Lung (tissue), 12 donors: ENCODE results near the gene CNN3. TPM values are rescaled to one million over a fixed set of nuclear protein-coding genes. Genes with fewer than 3 reads are reported as not detected.

Experiments
- ATAC-seq: fragments of 200-7000 bp; cut with Tn5 transposase; one replicate; pipeline ENCODE4 v1.9.1; 2020; ENCODE audit warnings: moderate number of reproducible peaks; ENCODE audit not compliant: insufficient read depth, low FRiP score
- DNase-seq, 3 donors: peaks; one replicate each; pipeline ENCODE4 v3.0.0-alpha.2; 2013 to 2017
- H3K27ac ChIP-seq, 2 donors: one replicate each; pipeline ENCODE4 v1.5.1; 2013; ENCODE audit warnings: mild to moderate bottlenecking in 2 of 2, moderate library complexity in 2 of 2, control low read depth in 1 of 2, inconsistent platforms in 1 of 2, low read depth in 1 of 2, low read length in 1 of 2
- H3K27me3 ChIP-seq, 3 donors: one replicate each; pipeline ENCODE4 v1.5.1; 2013; ENCODE audit warnings: low read length in 2 of 3; ENCODE audit not compliant: control insufficient read depth in 3 of 3, insufficient read depth in 3 of 3
- H3K36me3 ChIP-seq, 4 donors: one replicate each; pipeline ENCODE4 v1.5.1; 2013; ENCODE audit warnings: low read length in 4 of 4, mild to moderate bottlenecking in 1 of 4, moderate library complexity in 1 of 4; ENCODE audit not compliant: control insufficient read depth in 4 of 4, insufficient read depth in 4 of 4
- H3K4me1 ChIP-seq, 5 donors: one replicate each; pipeline ENCODE4 v1.5.1; 2013; ENCODE audit warnings: low read length in 5 of 5, mild to moderate bottlenecking in 2 of 5, moderate library complexity in 1 of 5; ENCODE audit not compliant: control insufficient read depth in 5 of 5, insufficient read depth in 5 of 5
- H3K4me3 ChIP-seq: one replicate; pipeline ENCODE4 v1.5.1; 2013; ENCODE audit warnings: mild to moderate bottlenecking, control low read depth, moderate library complexity
- H3K9ac ChIP-seq, 2 donors: one replicate each; pipeline ENCODE4 v1.5.1; 2013; ENCODE audit warnings: low read length in 2 of 2, control low read depth in 1 of 2; ENCODE audit not compliant: insufficient read depth in 1 of 2
- H3K9me3 ChIP-seq, 4 donors: one replicate each; pipeline ENCODE4 v1.5.1; 2013; ENCODE audit warnings: low read length in 3 of 4, mild to moderate bottlenecking in 1 of 4, moderate library complexity in 1 of 4; ENCODE audit not compliant: control insufficient read depth in 4 of 4, insufficient read depth in 3 of 4
- CTCF ChIP-seq: IDR thresholded peaks from 2 replicates; pipeline ENCODE4 v1.5.1; 2012; ENCODE audit warnings: mild to moderate bottlenecking; ENCODE audit errors: control extremely low read depth, extremely low read depth
- WGBS, 2 donors: extraction: QIAGEN DNeasy Blood & Tissue Kit; methylation state at CpG; one replicate each; pipeline ENCODE4 v1.1.7; 2013; 5-methylcytosine and 5-hydroxymethylcytosine counted together
- polyA plus RNA-seq, 2 donors: library from polyadenylated mRNA; stranded (reverse); fragments of 200-250 nt; gene quantifications; one replicate each; pipeline ENCODE4 v1.2.1, GENCODE V29; 2013
- total RNA-seq, 2 donors: library from RNA; depleted of rRNA in 1 of 2; stranded (reverse); fragments of >200 nt in 1 of 2; gene quantifications; one replicate each; pipeline ENCODE4 v1.2.1, GENCODE V29; 2014 to 2021
- donor health status: control.
- donor health status: control.
- donor health status: Bipolar disorder and iron deficiency.
- donor health status: healthy.
- donor health status: DM: yes; HTN: yes; CAD: no.

The CNN3 gene
- total and polyA plus RNA-seq, 4 donors: 79.9 to 265 (median 182) TPM

DNA sequence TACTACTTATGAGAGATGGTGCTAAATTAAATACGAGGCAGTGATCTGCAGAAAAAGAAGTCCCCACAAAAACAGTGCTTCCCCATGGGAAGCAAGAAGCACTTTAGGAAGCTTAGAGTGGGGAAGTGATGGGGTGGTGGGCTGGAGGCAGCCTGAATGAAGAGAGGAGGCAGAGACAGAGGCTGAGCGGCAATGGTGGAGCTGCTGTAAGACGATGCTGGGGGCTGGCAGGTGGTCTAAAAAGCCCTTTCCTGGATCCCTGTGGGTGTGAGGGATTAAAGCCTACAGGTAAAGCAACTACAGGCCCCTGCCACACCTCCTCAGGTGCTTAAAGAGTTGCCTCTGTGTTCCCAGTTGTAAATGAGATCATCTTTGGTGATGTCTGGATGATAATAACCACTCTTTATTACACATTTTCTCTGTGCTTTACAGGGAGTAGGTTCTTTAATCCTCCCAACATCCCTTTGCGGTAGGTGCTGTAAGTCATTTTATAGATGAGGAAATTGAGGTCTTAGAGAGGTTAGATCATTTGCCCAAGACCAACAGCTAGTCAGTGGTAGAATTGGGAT lies 39.2 kb downstream of the CNN3 start:
- Histone ChIP-seq H3K27me3 (no peaks in the 10 kb centered on the region), H3K9ac (no peak overlapping the region), H3K9me3 (no peaks in the 10 kb centered on the region), H3K4me3 (no peak overlapping the region), H3K4me1 (peaks cover 0 to 19% (median 10%) of the 10 kb centered on the region in 5 donors), H3K36me3 (peaks cover 0 to 5% (median 1%) of the 10 kb centered on the region in 4 donors), H3K27ac (no peak overlapping the region)
- no peak for DNase-seq
- 79 to 89% methylated on average over 4 of the region's 4 CpGs for WGBS, 2 donors
- ATAC-seq: no peak
- TF ChIP-seq CTCF: no peak

DNA sequence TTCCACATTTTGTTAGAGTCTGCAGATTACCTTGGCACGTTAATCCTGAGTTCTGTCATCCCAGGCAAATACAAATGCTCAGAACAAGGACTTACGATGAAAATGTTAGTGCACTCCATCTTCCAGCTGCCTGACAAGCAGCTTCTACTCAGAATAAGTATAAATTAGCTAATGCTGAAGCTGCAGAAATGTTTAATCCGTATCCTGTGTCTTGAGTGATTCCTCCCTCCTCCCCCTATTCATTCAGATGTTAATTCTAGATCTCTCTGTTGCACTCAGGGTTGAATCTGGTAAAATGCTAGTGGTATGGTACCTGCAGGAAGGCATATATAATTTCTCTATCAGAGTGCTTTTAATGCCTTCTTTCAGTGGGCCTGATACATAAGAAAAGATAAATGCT lies 39.8 kb downstream of the CNN3 start:
- DNase-seq (no peak), ATAC-seq (no peak)
- Histone ChIP-seq H3K9ac (no peak overlapping the region), H3K27ac (no peak overlapping the region), H3K4me1 (peaks cover 0 to 17% (median 10%) of the 10 kb centered on the region in 5 donors), H3K4me3 (no peak overlapping the region), H3K9me3 (no peaks in the 10 kb centered on the region), H3K36me3 (peaks cover 0 to 2% (median 0%) of the 10 kb centered on the region in 4 donors), H3K27me3 (no peaks in the 10 kb centered on the region)
- 84 to 88% methylated on average over 3 of the region's 3 CpGs for WGBS, 2 donors
- no peak for TF ChIP-seq CTCF

GRCh38 chr1:94886361-94886760 lies 40.5 kb downstream of the CNN3 start:
- ATAC-seq (no peak), DNase-seq (no peak)
- Histone ChIP-seq H3K27ac (no peak overlapping the region), H3K9ac (no peak overlapping the region), H3K4me1 (peaks cover 0 to 17% (median 10%) of the 10 kb centered on the region in 5 donors), H3K4me3 (no peak overlapping the region), H3K9me3 (no peaks in the 10 kb centered on the region), H3K36me3 (no peaks in the 10 kb centered on the region), H3K27me3 (no peaks in the 10 kb centered on the region)
- WGBS, 2 donors: 75 to 84% methylated on average over 5 of the region's 5 CpGs
- TF ChIP-seq CTCF: no peak

DNA sequence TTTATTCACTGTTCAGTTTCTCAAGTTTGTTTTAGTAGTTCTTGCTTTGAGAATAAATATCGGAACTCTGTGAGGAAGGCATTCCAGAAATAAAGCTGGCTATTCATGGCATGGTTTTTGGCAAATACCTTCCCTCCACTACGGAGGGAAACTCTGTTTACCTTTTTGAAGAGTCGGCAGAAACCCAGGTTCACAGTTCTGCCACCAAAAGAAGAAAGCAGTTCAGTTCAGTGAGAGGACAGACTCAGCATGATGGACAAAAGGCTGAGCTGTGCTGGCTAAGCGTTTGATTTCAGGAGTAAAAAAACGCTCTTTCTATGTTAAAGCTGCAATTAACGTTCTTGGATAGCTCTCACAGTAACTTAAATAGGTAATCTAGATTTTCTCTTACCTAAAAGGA lies 42.4 kb downstream of the CNN3 start:
- 63 to 80% methylated on average over 6 of the region's 6 CpGs for WGBS, 2 donors
- TF ChIP-seq CTCF: no peak
- H3K9ac ChIP-seq: peak overlapping the region in 1 of 2 donors; percentile 46
- no peak overlapping the region for H3K4me3 ChIP-seq
- H3K27me3 ChIP-seq: no peaks in the 10 kb centered on the region
- peak overlapping the region in 1 of 2 donors; percentile 13 for H3K27ac ChIP-seq
- DNase-seq (no peak), ATAC-seq (no peak)
- peaks cover 0 to 1% (median 0%) of the 10 kb centered on the region in 4 donors for H3K9me3 ChIP-seq
- peaks cover 0 to 17% (median 10%) of the 10 kb centered on the region in 5 donors for H3K4me1 ChIP-seq
- H3K36me3 ChIP-seq: no peaks in the 10 kb centered on the region
